Neural cell (in vitro differentiated cells): ENCODE measurements around the gene LECT2. TPM values are rescaled to one million over a fixed set of nuclear protein-coding genes. Genes with fewer than 3 reads are reported as not detected.

Source experiments
- H2AFZ ChIP-seq: fragments of 200-600, 300-800 bp; sonication (generic), shearing (Covaris generic); 2 replicates; pipeline ENCODE4 v1.6.0; 2014; ENCODE audit warnings: low read depth, mild to moderate bottlenecking, antibody characterized with exemption, low read length, moderate library complexity
- H3F3A ChIP-seq: fragments of 200-600 bp; shearing (Covaris generic); 2 replicates; pipeline ENCODE4 v1.6.1; 2016; ENCODE audit warnings: mild to moderate bottlenecking, moderate library complexity, mixed read lengths, antibody characterized with exemption, low read length; ENCODE audit not compliant: insufficient read depth, poor library complexity, severe bottlenecking
- H3K27ac ChIP-seq: fragments of 200-600, 300-800 bp; sonication (generic), shearing (Covaris generic); 2 replicates; pipeline ENCODE4 v1.5.1; 2014; ENCODE audit warnings: mild to moderate bottlenecking, low read length, moderate library complexity
- H3K27me3 ChIP-seq: fragments of 300-800, 200-600 bp; sonication (generic), shearing (Covaris generic); 2 replicates; pipeline ENCODE4 v1.6.0; 2014; ENCODE audit warnings: mild to moderate bottlenecking, low read depth, low read length, moderate library complexity; ENCODE audit not compliant: insufficient read depth
- H3K36me3 ChIP-seq: fragments of 300-800, 200-600 bp; sonication (generic), shearing (Covaris generic); 2 replicates; pipeline ENCODE4 v1.5.1; 2014; ENCODE audit warnings: mild to moderate bottlenecking, antibody characterized with exemption, low read length, moderate library complexity; ENCODE audit not compliant: insufficient read depth
- H3K4me2 ChIP-seq: fragments of 300-800, 200-600 bp; sonication (generic), shearing (Covaris generic); 2 replicates; pipeline ENCODE4 v1.6.0; 2014; ENCODE audit warnings: mild to moderate bottlenecking, low read length
- H3K4me3 ChIP-seq: fragments of 300-800, 200-600 bp; sonication (generic), shearing (Covaris generic); 2 replicates; pipeline ENCODE4 v1.5.1; 2014; ENCODE audit warnings: mild to moderate bottlenecking, low read length, moderate library complexity
- H3K79me2 ChIP-seq: fragments of 200-600 bp; shearing (Covaris generic); replicated peaks from 2 replicates; pipeline ENCODE4 v1.6.0; 2014; ENCODE audit warnings: mild to moderate bottlenecking, low read length, moderate library complexity; ENCODE audit not compliant: insufficient read depth
- H3K9ac ChIP-seq: fragments of 300-800, 200-600 bp; sonication (generic), shearing (Covaris generic); 2 replicates; pipeline ENCODE4 v1.6.1; 2016; ENCODE audit warnings: mild to moderate bottlenecking, low read length, mixed read lengths
- H3K9me2 ChIP-seq: fragments of 200-600 bp; shearing (Covaris generic); 2 replicates; pipeline ENCODE4 v1.6.1; 2016; ENCODE audit warnings: mild to moderate bottlenecking, low read length, mixed read lengths; ENCODE audit not compliant: insufficient read depth
- H3K9me3 ChIP-seq: fragments of 200-600, 300-800 bp; sonication (generic), shearing (Covaris generic); 2 replicates; pipeline ENCODE4 v1.6.1; 2016; ENCODE audit warnings: mild to moderate bottlenecking, mixed run types, low read length, moderate library complexity, mixed read lengths
- H4K20me1 ChIP-seq: fragments of 200-600 bp; shearing (Covaris generic); 2 replicates; pipeline ENCODE4 v1.6.1; 2016; ENCODE audit warnings: mild to moderate bottlenecking, mixed run types; ENCODE audit not compliant: insufficient read depth
- EP300 ChIP-seq: fragments of 450-650 bp; conservative IDR thresholded peaks from 2 replicates; pipeline ENCODE4 v1.6.1; 2014; ENCODE audit warnings: antibody characterized with exemption, mild to moderate bottlenecking, moderate library complexity; ENCODE audit not compliant: poor library complexity, severe bottlenecking
- EZH2 ChIP-seq: fragments of 200-600, 300-800 bp; shearing (Covaris generic), sonication (generic); IDR thresholded peaks from 2 replicates; pipeline ENCODE4 v1.6.1; 2014; ENCODE audit warnings: antibody characterized with exemption, low read length, borderline replicate concordance, mild to moderate bottlenecking; ENCODE audit not compliant: insufficient read depth, poor library complexity, severe bottlenecking
- MXI1 ChIP-seq: fragments of 450-650 bp; conservative IDR thresholded peaks from 2 replicates; pipeline ENCODE4 v1.6.1; 2014; ENCODE audit warnings: antibody characterized with exemption, mild to moderate bottlenecking; ENCODE audit not compliant: poor library complexity, severe bottlenecking
- POLR2AphosphoS5 ChIP-seq: IDR thresholded peaks from 2 replicates; pipeline ENCODE4 v1.6.1; 2012
- RAD21 ChIP-seq: fragments of 450-650 bp; conservative IDR thresholded peaks from 2 replicates; pipeline ENCODE4 v1.6.1; 2014; ENCODE audit warnings: antibody characterized with exemption, mild to moderate bottlenecking, moderate library complexity
- SMC3 ChIP-seq: fragments of 450-650 bp; conservative IDR thresholded peaks from 2 replicates; pipeline ENCODE4 v1.6.1; 2014; ENCODE audit warnings: antibody characterized with exemption, mild to moderate bottlenecking, moderate library complexity; ENCODE audit not compliant: poor library complexity
- TAF1 ChIP-seq: IDR thresholded peaks from 2 replicates; pipeline ENCODE4 v1.6.1; 2012; ENCODE audit warnings: low read depth
- polyA plus RNA-seq: library from polyadenylated mRNA; depleted of rRNA; stranded (reverse); fragments of >200 nt; gene quantifications from 2 replicates; pipeline ENCODE4 v1.2.3, GENCODE V29; 2014
- TF ChIP-seq, protein P1 (sequence below): fragments of 450-650 bp; IDR thresholded peaks from 2 replicates; pipeline ENCODE4 v1.5.1; 2014; ENCODE audit warnings: antibody characterized with exemption, mild to moderate bottlenecking, moderate library complexity; ENCODE audit not compliant: poor library complexity, severe bottlenecking
- TF ChIP-seq, protein P2 (sequence below): IDR thresholded peaks from 2 replicates; pipeline ENCODE4 v1.6.1; 2012; ENCODE audit warnings: borderline replicate concordance

The LECT2 gene
- polyA plus RNA-seq, 1 donor from 2014 or later: not detected

DNA sequence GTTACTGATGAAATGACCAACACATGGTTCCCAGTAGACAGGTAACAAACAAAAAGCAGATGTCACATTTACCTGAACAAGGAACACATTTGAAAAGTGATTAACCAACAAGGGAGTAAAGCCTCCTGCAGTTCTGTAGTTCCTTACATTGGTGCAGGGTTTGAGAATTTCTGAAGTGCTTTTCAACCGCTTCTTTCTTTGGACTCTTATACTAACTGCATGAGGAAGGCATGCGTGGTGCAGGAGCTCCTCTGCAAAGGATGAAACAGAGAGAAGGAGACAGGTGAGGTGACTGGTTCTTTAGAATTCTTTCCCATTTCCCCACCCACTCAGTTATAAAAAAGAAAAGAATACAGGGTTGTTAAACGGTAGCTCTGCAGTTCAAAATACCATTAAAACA lies 54.5 kb downstream of the LECT2 start:
- H3K27me3 ChIP-seq: no peaks in the 10 kb centered on the region

DNA sequence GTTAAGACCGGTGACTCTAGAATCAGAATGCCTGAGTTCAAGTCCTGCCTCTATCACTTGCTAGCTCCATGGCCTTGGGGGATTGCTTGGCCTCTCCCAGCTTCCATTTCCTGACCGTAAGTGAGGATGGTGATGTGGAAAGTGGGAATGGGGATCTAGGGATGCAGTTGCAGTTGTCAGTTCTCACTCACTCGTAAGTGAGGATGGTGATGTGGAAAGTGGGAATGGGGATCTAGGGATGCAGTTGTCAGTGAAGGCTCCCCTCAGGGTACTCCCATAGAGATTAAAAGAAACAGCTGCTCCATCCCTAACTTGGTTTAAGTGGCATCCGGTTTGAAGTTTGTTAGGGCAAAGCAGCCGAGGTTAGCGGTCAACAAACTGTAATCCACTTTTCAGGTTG lies 56.1 kb downstream of the LECT2 start:
- no peaks in the 10 kb centered on the region for H3K9me3 ChIP-seq
- no peaks in the 10 kb centered on the region for H4K20me1 ChIP-seq
- H3K27me3 ChIP-seq: no peaks in the 10 kb centered on the region
- H3K9me2 ChIP-seq: no peaks in the 10 kb centered on the region
- H3F3A ChIP-seq: no peaks in the 10 kb centered on the region
- no peak overlapping the region for H3K9ac ChIP-seq
- H2AFZ ChIP-seq: no peak overlapping the region
- TF ChIP-seq, protein P1, sequence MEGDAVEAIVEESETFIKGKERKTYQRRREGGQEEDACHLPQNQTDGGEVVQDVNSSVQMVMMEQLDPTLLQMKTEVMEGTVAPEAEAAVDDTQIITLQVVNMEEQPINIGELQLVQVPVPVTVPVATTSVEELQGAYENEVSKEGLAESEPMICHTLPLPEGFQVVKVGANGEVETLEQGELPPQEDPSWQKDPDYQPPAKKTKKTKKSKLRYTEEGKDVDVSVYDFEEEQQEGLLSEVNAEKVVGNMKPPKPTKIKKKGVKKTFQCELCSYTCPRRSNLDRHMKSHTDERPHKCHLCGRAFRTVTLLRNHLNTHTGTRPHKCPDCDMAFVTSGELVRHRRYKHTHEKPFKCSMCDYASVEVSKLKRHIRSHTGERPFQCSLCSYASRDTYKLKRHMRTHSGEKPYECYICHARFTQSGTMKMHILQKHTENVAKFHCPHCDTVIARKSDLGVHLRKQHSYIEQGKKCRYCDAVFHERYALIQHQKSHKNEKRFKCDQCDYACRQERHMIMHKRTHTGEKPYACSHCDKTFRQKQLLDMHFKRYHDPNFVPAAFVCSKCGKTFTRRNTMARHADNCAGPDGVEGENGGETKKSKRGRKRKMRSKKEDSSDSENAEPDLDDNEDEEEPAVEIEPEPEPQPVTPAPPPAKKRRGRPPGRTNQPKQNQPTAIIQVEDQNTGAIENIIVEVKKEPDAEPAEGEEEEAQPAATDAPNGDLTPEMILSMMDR: no peak
- no peak for TF ChIP-seq EP300
- no peak for TF ChIP-seq SMC3
- TF ChIP-seq, protein P2, sequence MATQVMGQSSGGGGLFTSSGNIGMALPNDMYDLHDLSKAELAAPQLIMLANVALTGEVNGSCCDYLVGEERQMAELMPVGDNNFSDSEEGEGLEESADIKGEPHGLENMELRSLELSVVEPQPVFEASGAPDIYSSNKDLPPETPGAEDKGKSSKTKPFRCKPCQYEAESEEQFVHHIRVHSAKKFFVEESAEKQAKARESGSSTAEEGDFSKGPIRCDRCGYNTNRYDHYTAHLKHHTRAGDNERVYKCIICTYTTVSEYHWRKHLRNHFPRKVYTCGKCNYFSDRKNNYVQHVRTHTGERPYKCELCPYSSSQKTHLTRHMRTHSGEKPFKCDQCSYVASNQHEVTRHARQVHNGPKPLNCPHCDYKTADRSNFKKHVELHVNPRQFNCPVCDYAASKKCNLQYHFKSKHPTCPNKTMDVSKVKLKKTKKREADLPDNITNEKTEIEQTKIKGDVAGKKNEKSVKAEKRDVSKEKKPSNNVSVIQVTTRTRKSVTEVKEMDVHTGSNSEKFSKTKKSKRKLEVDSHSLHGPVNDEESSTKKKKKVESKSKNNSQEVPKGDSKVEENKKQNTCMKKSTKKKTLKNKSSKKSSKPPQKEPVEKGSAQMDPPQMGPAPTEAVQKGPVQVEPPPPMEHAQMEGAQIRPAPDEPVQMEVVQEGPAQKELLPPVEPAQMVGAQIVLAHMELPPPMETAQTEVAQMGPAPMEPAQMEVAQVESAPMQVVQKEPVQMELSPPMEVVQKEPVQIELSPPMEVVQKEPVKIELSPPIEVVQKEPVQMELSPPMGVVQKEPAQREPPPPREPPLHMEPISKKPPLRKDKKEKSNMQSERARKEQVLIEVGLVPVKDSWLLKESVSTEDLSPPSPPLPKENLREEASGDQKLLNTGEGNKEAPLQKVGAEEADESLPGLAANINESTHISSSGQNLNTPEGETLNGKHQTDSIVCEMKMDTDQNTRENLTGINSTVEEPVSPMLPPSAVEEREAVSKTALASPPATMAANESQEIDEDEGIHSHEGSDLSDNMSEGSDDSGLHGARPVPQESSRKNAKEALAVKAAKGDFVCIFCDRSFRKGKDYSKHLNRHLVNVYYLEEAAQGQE: no peak
- TF ChIP-seq EZH2: no peak
- no peaks in the 10 kb centered on the region for H3K79me2 ChIP-seq
- no peak overlapping the region for H3K4me2 ChIP-seq
- H3K4me3 ChIP-seq: no peak overlapping the region
- no peaks in the 10 kb centered on the region for H3K36me3 ChIP-seq
- no peak overlapping the region for H3K27ac ChIP-seq

More for the DNA sequence above, 54.5 kb downstream of the LECT2 start:
- Histone ChIP-seq H3K4me2 (no peak overlapping the region), H3K9ac (no peak overlapping the region), H4K20me1 (no peaks in the 10 kb centered on the region), H3K9me3 (no peaks in the 10 kb centered on the region), H3K36me3 (no peaks in the 10 kb centered on the region), H3F3A (no peaks in the 10 kb centered on the region), H2AFZ (no peak overlapping the region), H3K9me2 (no peaks in the 10 kb centered on the region), H3K79me2 (no peaks in the 10 kb centered on the region), H3K4me3 (no peak overlapping the region), H3K27ac (no peak overlapping the region)
- TF ChIP-seq TAF1 (no peak), POLR2AphosphoS5 (no peak), RAD21 (no peak), EP300 (no peak), MXI1 (no peak), EZH2 (no peak), SMC3 (no peak)
- TF ChIP-seq, protein P2: no peak
- TF ChIP-seq, protein P1: no peak
